Vagina (tissue), 2 donors: ENCODE data around the gene FGR. TPM values are rescaled to one million over a fixed set of nuclear protein-coding genes. Genes with fewer than 3 reads are reported as not detected.
A peak's percentile ranks its signal among the peaks of the same experiment; 100 is the strongest.

Experiments used
- DNase-seq, 2 donors: peaks; one replicate each; pipeline ENCODE4 v3.0.0-alpha.2; 2017; ENCODE audit errors: extremely low spot score in 2 of 2
- H3K27ac ChIP-seq: fragments of 200-600 bp; sonication (generic); one replicate; pipeline ENCODE4 v1.5.1; 2019
- H3K27me3 ChIP-seq: fragments of 200-600 bp; sonication (generic); one replicate; pipeline ENCODE4 v1.5.1; 2019
- H3K36me3 ChIP-seq, 2 donors: fragments of 200-600 bp; sonication (generic); one replicate each; pipeline ENCODE4 v1.5.1; 2017 to 2019
- H3K4me1 ChIP-seq: fragments of 200-600 bp; sonication (generic); one replicate; pipeline ENCODE4 v1.5.1; 2019
- H3K4me3 ChIP-seq, 2 donors: fragments of 200-600 bp; sonication (generic); 1 replicate in 1 of 2; 2 replicates in 1 of 2; pipeline ENCODE4 v1.5.1; 2016 to 2019
- H3K9me3 ChIP-seq: fragments of 200-600 bp; sonication (generic); one replicate; pipeline ENCODE4 v1.5.1; 2019
- POLR2A ChIP-seq, 2 donors: fragments of 450-650 bp; IDR thresholded peaks; one replicate each; pipeline ENCODE4 v1.6.1; 2017; ENCODE audit warnings: antibody characterized with exemption in 2 of 2, mild to moderate bottlenecking in 2 of 2, moderate library complexity in 2 of 2
- POLR2AphosphoS5 ChIP-seq, 2 donors: sonication (generic); formaldehyde crosslinking; IDR thresholded peaks; one replicate each; pipeline ENCODE4 v1.9.0; 2017; ENCODE audit warnings: antibody characterized with exemption in 2 of 2, mild to moderate bottlenecking in 2 of 2, low read depth in 1 of 2; ENCODE audit not compliant: insufficient read depth in 1 of 2
- intact Hi-C: fragments of 100-400 bp; cut with DNase I; formaldehyde crosslinking; loops from one replicate; pipeline ENCODE4 v1.15.1; 2023
- total RNA-seq: library from RNA; depleted of rRNA; stranded (reverse); fragments of >200 nt; gene quantifications from one replicate; pipeline ENCODE4 v1.2.3, GENCODE V29; 2016
- TF ChIP-seq, protein P1 (sequence below), 3 experiments: fragments of 450-650 bp in 2 of 3; fragments of 200-600 bp in 1 of 3; sonication (generic) in 1 of 3; IDR thresholded peaks; one replicate each; pipeline ENCODE4 v1.5.1; 2017 to 2019; ENCODE audit warnings: antibody characterized with exemption in 3 of 3, mild to moderate bottlenecking in 2 of 3, moderate library complexity in 2 of 3

FGR gene
- total RNA-seq, 1 donor from 2014 or later = 18.4 TPM

DNA sequence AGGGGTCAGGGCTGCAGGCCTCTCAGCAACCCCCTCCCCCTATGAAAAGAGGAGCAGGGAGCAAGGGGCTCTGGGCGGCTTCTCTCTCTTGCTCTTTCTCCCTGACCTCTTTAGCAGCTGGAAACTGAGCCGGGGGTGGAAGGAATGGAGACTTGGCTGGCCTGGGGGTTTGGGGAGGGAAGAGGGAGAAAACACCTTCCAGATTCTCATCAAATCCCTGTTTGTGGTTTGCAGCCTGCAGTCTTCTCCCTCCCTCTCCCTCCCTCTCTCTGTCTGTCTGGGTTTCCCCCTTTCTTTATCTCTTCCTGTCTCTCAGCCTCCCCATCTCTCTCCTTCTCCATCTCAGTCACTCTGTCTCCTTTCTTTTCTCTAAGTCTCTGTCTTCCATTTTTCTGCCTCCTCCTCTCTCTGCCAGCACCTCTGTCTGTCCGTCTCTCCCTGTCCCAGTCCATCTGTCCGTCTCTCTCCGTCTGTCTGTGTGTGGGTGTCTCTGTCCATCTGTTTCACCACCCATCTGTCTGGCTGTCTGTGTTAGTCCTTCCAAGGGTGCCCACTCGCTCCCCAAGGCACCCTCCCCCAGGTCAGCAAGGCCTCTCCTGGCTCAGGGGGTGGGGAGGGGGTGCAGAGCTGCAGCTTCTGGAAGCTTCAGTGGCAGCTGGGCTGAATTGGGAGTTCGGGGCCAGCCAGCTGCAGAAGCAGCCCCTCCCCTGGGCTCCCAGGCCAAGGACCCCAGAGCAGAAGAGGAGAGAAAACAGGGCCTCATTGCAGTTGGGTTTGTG lies 37.3 kb downstream of the FGR start:
- H3K27me3 ChIP-seq = no peaks in the 10 kb centered on the region
- H3K36me3 ChIP-seq = no peaks in the 10 kb centered on the region
- intact Hi-C loops = no loop called here
- no peak overlapping the region for H3K4me3 ChIP-seq
- DNase-seq = no peak
- H3K27ac ChIP-seq = peak overlapping the region; percentile 97
- no peak for TF ChIP-seq POLR2A (IDR thresholded peaks at IDR 0.05)
- no peak for TF ChIP-seq POLR2AphosphoS5 (IDR thresholded peaks at IDR 0.05; ENCODE audit: insufficient read depth in 1 of 2, low read depth in 1 of 2)
- TF ChIP-seq, protein P1, sequence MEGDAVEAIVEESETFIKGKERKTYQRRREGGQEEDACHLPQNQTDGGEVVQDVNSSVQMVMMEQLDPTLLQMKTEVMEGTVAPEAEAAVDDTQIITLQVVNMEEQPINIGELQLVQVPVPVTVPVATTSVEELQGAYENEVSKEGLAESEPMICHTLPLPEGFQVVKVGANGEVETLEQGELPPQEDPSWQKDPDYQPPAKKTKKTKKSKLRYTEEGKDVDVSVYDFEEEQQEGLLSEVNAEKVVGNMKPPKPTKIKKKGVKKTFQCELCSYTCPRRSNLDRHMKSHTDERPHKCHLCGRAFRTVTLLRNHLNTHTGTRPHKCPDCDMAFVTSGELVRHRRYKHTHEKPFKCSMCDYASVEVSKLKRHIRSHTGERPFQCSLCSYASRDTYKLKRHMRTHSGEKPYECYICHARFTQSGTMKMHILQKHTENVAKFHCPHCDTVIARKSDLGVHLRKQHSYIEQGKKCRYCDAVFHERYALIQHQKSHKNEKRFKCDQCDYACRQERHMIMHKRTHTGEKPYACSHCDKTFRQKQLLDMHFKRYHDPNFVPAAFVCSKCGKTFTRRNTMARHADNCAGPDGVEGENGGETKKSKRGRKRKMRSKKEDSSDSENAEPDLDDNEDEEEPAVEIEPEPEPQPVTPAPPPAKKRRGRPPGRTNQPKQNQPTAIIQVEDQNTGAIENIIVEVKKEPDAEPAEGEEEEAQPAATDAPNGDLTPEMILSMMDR (IDR thresholded peaks at IDR 0.05) = no peak
- peaks cover 98% of the 10 kb centered on the region for H3K4me1 ChIP-seq
- H3K9me3 ChIP-seq = no peaks in the 10 kb centered on the region

DNA sequence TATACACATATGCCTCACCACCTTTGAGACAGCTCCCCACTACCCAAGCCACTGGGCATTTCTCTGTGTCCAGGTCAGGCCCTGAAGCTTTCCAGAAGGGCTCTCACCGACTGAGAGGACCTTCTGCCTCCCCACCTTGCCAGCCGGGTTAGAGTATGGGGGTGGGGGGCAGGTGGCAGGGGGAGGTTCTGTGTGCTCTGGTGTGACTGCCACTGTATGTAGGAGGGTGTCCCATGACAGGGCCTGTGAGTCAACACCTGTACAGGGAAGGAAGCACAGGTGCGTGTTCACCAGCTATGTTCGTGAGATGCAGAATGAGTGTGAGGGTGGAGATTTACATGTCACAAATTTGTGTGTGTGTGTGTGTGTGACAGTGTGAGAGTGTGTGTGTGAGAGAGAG lies 38.0 kb downstream of the FGR start:
- no peak for TF ChIP-seq POLR2A (IDR thresholded peaks at IDR 0.05)
- TF ChIP-seq, protein P1 (IDR thresholded peaks at IDR 0.05) = no peak
- no peak for TF ChIP-seq POLR2AphosphoS5 (IDR thresholded peaks at IDR 0.05; ENCODE audit: insufficient read depth in 1 of 2, low read depth in 1 of 2)
- DNase-seq = no peak
- Histone ChIP-seq H3K27me3 (no peaks in the 10 kb centered on the region), H3K27ac (peak overlapping the region; percentile 97), H3K36me3 (no peaks in the 10 kb centered on the region), H3K4me3 (peak overlapping the region in 1 of 2 donors; percentile 8), H3K4me1 (peaks cover 100% of the 10 kb centered on the region), H3K9me3 (no peaks in the 10 kb centered on the region)
- intact Hi-C loops = no loop called here

DNA sequence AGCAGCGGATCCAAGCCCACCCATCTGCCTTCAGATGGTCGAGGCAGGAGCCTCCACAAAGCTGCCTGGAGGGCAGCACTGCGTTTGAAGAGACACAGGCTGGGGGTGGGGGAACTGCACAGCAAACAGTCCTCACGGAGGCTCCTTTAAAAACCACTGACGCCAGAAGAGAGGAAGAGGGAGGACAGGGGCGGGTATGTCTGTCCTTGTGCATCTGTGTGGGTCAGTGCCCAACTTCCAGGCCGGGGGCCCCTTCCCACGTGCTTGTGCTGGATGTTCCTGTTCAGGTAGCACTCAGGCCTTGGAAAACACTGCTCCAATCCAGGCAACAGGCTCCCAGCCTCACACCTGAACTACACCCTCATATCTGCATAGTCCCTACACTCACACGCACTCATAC lies 38.7 kb downstream of the FGR start:
- H3K36me3 ChIP-seq = no peaks in the 10 kb centered on the region
- TF ChIP-seq POLR2AphosphoS5 (IDR thresholded peaks at IDR 0.05; ENCODE audit: insufficient read depth in 1 of 2, low read depth in 1 of 2) (peak in 1 of 2 donors; percentile 41), POLR2A (IDR thresholded peaks at IDR 0.05) (no peak)
- H3K9me3 ChIP-seq = no peaks in the 10 kb centered on the region
- H3K4me1 ChIP-seq = peaks cover 100% of the 10 kb centered on the region
- intact Hi-C loops = no loop called here
- no peak overlapping the region for H3K4me3 ChIP-seq
- peak overlapping the region; percentile 97 for H3K27ac ChIP-seq
- no peaks in the 10 kb centered on the region for H3K27me3 ChIP-seq
- DNase-seq = no peak

DNA sequence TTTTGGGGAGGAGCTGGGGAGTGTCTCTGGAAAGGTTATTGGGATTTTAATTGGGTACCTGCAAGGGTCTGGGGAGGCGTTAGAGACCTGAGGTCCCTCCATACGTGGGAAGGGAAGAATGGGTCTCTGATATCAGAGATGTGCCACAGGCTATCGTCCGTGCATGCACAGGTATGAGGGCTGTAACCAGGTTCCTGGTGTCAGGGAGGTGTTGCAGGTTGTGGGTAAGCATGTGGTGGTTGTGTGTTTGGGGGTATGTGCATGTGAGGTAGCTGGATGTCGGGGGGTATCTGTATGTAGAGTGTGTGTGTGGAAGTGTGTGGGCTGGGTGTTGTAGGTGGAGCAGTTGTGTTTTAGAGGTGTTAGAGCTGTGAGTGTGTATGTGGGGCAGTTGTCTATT lies 39.4 kb downstream of the FGR start:
- Histone ChIP-seq H3K4me1 (peaks cover 100% of the 10 kb centered on the region), H3K36me3 (no peaks in the 10 kb centered on the region), H3K27me3 (no peaks in the 10 kb centered on the region), H3K4me3 (no peak overlapping the region), H3K9me3 (no peaks in the 10 kb centered on the region), H3K27ac (peak overlapping the region; percentile 97)
- no peak for DNase-seq
- intact Hi-C loops = no loop called here
- TF ChIP-seq POLR2AphosphoS5 (IDR thresholded peaks at IDR 0.05; ENCODE audit: insufficient read depth in 1 of 2, low read depth in 1 of 2) (no peak), POLR2A (IDR thresholded peaks at IDR 0.05) (no peak)
- TF ChIP-seq, protein P1 (IDR thresholded peaks at IDR 0.05) = no peak

DNA sequence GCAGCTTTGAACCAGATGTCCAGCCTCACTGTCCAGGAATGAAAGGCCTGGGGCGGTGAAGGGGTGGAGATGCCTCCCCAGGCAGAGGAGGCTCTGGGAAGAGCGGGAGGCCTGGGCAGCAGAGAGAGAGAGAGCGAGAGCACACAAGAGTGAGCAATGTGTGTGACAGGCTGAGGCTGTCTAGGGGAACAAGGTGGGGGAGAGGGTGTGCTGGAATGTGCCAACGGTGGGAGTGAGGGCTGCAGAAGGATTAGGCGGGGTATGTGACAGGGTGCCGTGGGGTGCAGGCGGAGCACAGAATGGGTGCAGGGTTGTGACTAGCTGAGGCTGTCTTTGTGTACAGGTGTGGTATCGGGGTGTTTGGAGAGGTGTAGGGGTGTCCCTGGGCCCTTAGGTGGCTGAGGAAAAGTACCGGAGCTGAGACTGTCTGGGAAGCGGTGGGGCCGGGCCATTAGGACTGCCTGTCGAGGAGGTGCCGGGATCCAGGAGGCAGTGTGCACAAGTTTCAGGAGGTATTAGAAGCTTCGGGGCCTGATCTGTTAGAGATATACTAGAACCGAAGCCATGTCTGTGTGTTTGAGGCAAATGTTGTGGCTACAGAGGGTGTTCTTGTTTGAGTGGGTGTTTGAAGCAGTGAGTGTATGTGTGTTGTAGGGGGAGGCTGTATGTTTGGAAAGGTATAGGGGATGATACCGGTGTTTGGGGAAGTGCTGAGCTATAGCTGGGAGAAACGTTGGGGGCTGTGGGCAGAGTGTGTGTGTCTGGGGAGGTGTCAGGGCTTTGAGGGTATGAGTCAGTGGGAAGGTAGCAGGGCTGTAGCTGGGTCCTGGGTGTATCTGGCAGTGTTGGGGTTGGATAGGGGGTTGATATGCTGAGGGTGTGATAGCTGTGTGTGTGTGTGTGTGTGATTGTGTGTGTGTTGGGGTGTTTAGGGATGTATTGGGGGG lies 40.1 kb downstream of the FGR start:
- no peaks in the 10 kb centered on the region for H3K27me3 ChIP-seq
- peaks cover 100% of the 10 kb centered on the region for H3K4me1 ChIP-seq
- DNase-seq = no peak
- TF ChIP-seq, protein P1 (IDR thresholded peaks at IDR 0.05) = no peak
- peak in 1 of 2 donors; percentile 44 for TF ChIP-seq POLR2AphosphoS5 (IDR thresholded peaks at IDR 0.05; ENCODE audit: insufficient read depth in 1 of 2, low read depth in 1 of 2)
- TF ChIP-seq POLR2A (IDR thresholded peaks at IDR 0.05) = no peak
- intact Hi-C loops = no loop called here
- no peaks in the 10 kb centered on the region for H3K9me3 ChIP-seq
- peak overlapping the region; percentile 97 for H3K27ac ChIP-seq
- peak overlapping the region in 1 of 2 donors; percentile 21 for H3K4me3 ChIP-seq
- H3K36me3 ChIP-seq = no peaks in the 10 kb centered on the region
